HG03520 (cell line): ENCODE results near the gene SPIB.

Experiments
- ATAC-seq: cut with Tn5 transposase; IDR thresholded peaks from one replicate; pipeline ENCODE4 v1.9.1; 2021; ENCODE audit warnings: mild to moderate bottlenecking, moderate library complexity; ENCODE audit not compliant: unreplicated experiment

Gene SPIB

GRCh38 chr19:50418176-50419021, at the start of gene SPIB:
Gene SPIB (plus strand): TSS chr19:50418938. CDS start chr19:50418963, 25 bp downstream.
- ATAC-seq, result no peak

- no peak for ATAC-seq
Measured at GRCh38 chr19:50371914-50372475, 46.7 kb upstream of the SPIB start.

- peak; percentile 78 for ATAC-seq
Measured at GRCh38 chr19:50376166-50377050, 42.3 kb upstream of the SPIB start, which contains the start of gene NR1H2. Gene NR1H2 (plus strand): TSS chr19:50376457. CDS start chr19:50377606, 1,149 bp downstream.

GRCh38 chr19:50377051-50377461, 41.7 kb upstream of the SPIB start:
- no peak for ATAC-seq

- no peak for ATAC-seq
Measured at GRCh38 chr19:50377517-50377916, 41.2 kb upstream of the SPIB start.

GRCh38 chr19:50378169-50378862, 40.4 kb upstream of the SPIB start:
- no peak for ATAC-seq

GRCh38 chr19:50378863-50379236, 39.9 kb upstream of the SPIB start:
- no peak for ATAC-seq

- no peak for ATAC-seq
Measured at GRCh38 chr19:50379602-50380001, 39.1 kb upstream of the SPIB start.

GRCh38 chr19:50380137-50380536, 38.6 kb upstream of the SPIB start:
- no peak for ATAC-seq

- ATAC-seq, result no peak
Measured at GRCh38 chr19:50380751-50381151, 38.0 kb upstream of the SPIB start.

- ATAC-seq, result no peak
Measured at GRCh38 chr19:50381881-50382729, 36.6 kb upstream of the SPIB start.

- no peak for ATAC-seq
Measured at GRCh38 chr19:50383001-50383851, 35.5 kb upstream of the SPIB start.

- ATAC-seq, result peak; percentile 78
Measured at GRCh38 chr19:50383852-50384684, 34.7 kb upstream of the SPIB start, which contains the start of gene POLD1. Gene POLD1 (plus strand): TSS chr19:50384347. CDS start chr19:50398852, 14,505 bp downstream.

- ATAC-seq, result no peak
Measured at GRCh38 chr19:50384685-50385535, 33.8 kb upstream of the SPIB start.

GRCh38 chr19:50387176-50387867, 31.4 kb upstream of the SPIB start:
- ATAC-seq, result no peak

- no peak for ATAC-seq
Measured at GRCh38 chr19:50387868-50388245, 30.9 kb upstream of the SPIB start.
